ENCODE data around the gene KCNN3. TPM values are rescaled to one million over a fixed set of nuclear protein-coding genes. Genes with fewer than 3 reads are reported as not detected.

The KCNN3 gene
- total RNA-seq, 1 experiment from 2014 or later, result 1.3 TPM

GRCh38 chr1:154870734-154871133 lies 653 bp upstream of the KCNN3 start (continued):
- TF ChIP-seq, protein P1, sequence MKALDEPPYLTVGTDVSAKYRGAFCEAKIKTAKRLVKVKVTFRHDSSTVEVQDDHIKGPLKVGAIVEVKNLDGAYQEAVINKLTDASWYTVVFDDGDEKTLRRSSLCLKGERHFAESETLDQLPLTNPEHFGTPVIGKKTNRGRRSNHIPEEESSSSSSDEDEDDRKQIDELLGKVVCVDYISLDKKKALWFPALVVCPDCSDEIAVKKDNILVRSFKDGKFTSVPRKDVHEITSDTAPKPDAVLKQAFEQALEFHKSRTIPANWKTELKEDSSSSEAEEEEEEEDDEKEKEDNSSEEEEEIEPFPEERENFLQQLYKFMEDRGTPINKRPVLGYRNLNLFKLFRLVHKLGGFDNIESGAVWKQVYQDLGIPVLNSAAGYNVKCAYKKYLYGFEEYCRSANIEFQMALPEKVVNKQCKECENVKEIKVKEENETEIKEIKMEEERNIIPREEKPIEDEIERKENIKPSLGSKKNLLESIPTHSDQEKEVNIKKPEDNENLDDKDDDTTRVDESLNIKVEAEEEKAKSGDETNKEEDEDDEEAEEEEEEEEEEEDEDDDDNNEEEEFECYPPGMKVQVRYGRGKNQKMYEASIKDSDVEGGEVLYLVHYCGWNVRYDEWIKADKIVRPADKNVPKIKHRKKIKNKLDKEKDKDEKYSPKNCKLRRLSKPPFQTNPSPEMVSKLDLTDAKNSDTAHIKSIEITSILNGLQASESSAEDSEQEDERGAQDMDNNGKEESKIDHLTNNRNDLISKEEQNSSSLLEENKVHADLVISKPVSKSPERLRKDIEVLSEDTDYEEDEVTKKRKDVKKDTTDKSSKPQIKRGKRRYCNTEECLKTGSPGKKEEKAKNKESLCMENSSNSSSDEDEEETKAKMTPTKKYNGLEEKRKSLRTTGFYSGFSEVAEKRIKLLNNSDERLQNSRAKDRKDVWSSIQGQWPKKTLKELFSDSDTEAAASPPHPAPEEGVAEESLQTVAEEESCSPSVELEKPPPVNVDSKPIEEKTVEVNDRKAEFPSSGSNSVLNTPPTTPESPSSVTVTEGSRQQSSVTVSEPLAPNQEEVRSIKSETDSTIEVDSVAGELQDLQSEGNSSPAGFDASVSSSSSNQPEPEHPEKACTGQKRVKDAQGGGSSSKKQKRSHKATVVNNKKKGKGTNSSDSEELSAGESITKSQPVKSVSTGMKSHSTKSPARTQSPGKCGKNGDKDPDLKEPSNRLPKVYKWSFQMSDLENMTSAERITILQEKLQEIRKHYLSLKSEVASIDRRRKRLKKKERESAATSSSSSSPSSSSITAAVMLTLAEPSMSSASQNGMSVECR (CRISPR knock-in tag; IDR thresholded peaks at IDR 0.05; ENCODE audit: borderline replicate concordance), result no peak
- TF ChIP-seq, protein P2, sequence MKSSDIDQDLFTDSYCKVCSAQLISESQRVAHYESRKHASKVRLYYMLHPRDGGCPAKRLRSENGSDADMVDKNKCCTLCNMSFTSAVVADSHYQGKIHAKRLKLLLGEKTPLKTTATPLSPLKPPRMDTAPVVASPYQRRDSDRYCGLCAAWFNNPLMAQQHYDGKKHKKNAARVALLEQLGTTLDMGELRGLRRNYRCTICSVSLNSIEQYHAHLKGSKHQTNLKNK (CRISPR knock-in tag; IDR thresholded peaks at IDR 0.05), result no peak
- TF ChIP-seq PREB (CRISPR knock-in tag; IDR thresholded peaks at IDR 0.05; ENCODE audit: borderline replicate concordance) (no peak), NFE2L1 (CRISPR knock-in tag; IDR thresholded peaks at IDR 0.05) (no peak), MXD4 (CRISPR knock-in tag; IDR thresholded peaks at IDR 0.05; ENCODE audit: borderline replicate concordance) (no peak), TEAD4 (CRISPR knock-in tag; IDR thresholded peaks at IDR 0.05) (no peak), ATF2 (CRISPR knock-in tag; IDR thresholded peaks at IDR 0.05; ENCODE audit: borderline replicate concordance, low read depth) (no peak), SMAD3 (CRISPR knock-in tag; IDR thresholded peaks at IDR 0.05; ENCODE audit: borderline replicate concordance) (no peak), ZNF317 (CRISPR knock-in tag; IDR thresholded peaks at IDR 0.05; ENCODE audit: borderline replicate concordance, low read depth) (no peak), ZNF416 (CRISPR knock-in tag; IDR thresholded peaks at IDR 0.05) (no peak)
- TF ChIP-seq, protein P3, sequence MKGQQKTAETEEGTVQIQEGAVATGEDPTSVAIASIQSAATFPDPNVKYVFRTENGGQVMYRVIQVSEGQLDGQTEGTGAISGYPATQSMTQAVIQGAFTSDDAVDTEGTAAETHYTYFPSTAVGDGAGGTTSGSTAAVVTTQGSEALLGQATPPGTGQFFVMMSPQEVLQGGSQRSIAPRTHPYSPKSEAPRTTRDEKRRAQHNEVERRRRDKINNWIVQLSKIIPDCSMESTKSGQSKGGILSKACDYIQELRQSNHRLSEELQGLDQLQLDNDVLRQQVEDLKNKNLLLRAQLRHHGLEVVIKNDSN (CRISPR knock-in tag; IDR thresholded peaks at IDR 0.05), result no peak
- TF ChIP-seq, protein P4, sequence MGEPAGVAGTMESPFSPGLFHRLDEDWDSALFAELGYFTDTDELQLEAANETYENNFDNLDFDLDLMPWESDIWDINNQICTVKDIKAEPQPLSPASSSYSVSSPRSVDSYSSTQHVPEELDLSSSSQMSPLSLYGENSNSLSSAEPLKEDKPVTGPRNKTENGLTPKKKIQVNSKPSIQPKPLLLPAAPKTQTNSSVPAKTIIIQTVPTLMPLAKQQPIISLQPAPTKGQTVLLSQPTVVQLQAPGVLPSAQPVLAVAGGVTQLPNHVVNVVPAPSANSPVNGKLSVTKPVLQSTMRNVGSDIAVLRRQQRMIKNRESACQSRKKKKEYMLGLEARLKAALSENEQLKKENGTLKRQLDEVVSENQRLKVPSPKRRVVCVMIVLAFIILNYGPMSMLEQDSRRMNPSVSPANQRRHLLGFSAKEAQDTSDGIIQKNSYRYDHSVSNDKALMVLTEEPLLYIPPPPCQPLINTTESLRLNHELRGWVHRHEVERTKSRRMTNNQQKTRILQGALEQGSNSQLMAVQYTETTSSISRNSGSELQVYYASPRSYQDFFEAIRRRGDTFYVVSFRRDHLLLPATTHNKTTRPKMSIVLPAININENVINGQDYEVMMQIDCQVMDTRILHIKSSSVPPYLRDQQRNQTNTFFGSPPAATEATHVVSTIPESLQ (CRISPR knock-in tag; IDR thresholded peaks at IDR 0.05), result no peak

DNA sequence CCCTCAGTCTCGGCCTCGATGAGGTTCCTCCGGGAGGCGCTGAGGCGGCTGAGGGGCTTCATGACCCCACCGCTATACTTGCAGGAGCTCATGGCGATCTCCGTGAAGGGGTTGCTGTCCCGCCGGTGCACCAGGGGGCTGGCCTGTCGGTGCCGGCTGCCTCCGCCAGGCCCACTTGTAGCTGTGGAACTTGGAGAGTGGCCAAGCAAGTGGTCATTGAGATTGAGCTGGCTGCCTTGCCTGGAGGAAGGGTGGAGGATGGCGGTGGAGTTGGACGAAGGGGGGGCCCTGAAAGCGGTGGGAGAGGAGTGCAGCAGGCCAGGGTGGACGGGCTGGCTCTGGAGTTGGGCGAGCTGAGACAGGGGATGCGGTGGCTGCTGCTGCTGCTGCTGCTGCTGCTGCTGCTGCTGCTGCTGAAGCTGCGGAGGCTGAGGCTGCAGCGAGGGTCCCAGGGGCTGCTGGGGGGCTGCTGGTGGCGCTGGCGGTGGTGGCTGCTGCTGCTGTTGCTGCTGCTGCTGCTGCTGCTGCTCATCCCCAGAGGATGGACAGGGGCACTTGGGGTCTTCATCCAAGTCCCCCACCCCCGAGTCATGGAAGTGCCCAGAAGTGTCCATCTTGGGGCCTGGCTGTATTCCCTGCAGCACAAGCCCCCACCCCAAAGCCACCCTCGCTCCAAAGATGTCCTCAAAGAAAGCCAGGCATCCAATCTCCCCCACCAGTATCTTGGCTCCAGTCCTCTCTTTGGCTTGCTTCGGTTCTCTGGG lies 548 bp downstream of the KCNN3 start:
- DNase-seq (ENCODE audit: low spot score) (no peak), ATAC-seq (no peak)
- Mint-ChIP-seq H3K27ac (no peak overlapping the region), H3K9me3 (no peaks in the 10 kb centered on the region), H3K27me3 (ENCODE audit: low read depth) (peaks cover 29% of the 10 kb centered on the region), H3K4me1 (peaks cover 50% of the 10 kb centered on the region), H3K4me3 (peak overlapping the region; percentile 69), H3K36me3 (no peaks in the 10 kb centered on the region)
- POLR2A ChIA-PET, result interaction anchor here (0.8 to 1.7 kb wide), 7 partner anchors 9 to 302 kb away, joined by 3 to 10 read pairs (median 3); partner anchors contain the start of genes CHRNB2, PBXIP1 and SHC1
- no peak for TF ChIP-seq NFE2L1 (CRISPR knock-in tag; IDR thresholded peaks at IDR 0.05)
- no peak for TF ChIP-seq CBFB (CRISPR knock-in tag; IDR thresholded peaks at IDR 0.05; ENCODE audit: low read depth)
- TF ChIP-seq NR3C1 (CRISPR knock-in tag; conservative IDR thresholded peaks at IDR 0.05; ENCODE audit: low read depth), result no peak
- TF ChIP-seq JUN (CRISPR knock-in tag; IDR thresholded peaks at IDR 0.05), result no peak
- TF ChIP-seq ZSCAN18 (CRISPR knock-in tag; IDR thresholded peaks at IDR 0.05), result no peak
- no peak for TF ChIP-seq TEAD1 (CRISPR knock-in tag; IDR thresholded peaks at IDR 0.05)
- TF ChIP-seq ELF4 (CRISPR knock-in tag; IDR thresholded peaks at IDR 0.05; ENCODE audit: low read depth), result no peak
- no peak for TF ChIP-seq SP1 (CRISPR knock-in tag; conservative IDR thresholded peaks at IDR 0.05)
- no peak for TF ChIP-seq E2F5 (CRISPR knock-in tag; IDR thresholded peaks at IDR 0.05)
- no peak for TF ChIP-seq TCF7 (CRISPR knock-in tag; IDR thresholded peaks at IDR 0.05; ENCODE audit: low read depth)
- CTCF ChIA-PET, result interaction anchor here (0.7 to 6.7 kb wide), 25 partner anchors 8 to 323 kb away, joined by 3 to 95 read pairs (median 5); partner anchors contain the start of genes CHRNB2 and PMVK

Measured in WTC11 (cell line).